Heart right ventricle (tissue), 16 donors: ENCODE measurements around the gene TGM1. TPM values are rescaled to one million over a fixed set of nuclear protein-coding genes. Genes with fewer than 3 reads are reported as not detected.

ENCODE experiments used
- ATAC-seq, 8 donors: fragments of 200-7000 bp; cut with Tn5 transposase; one replicate each; pipeline ENCODE4 v1.9.1; 2020; ENCODE audit warnings: mild to moderate bottlenecking in 8 of 8, moderate library complexity in 8 of 8, moderate number of reproducible peaks in 1 of 8
- DNase-seq, 2 donors: peaks; one replicate each; pipeline ENCODE4 v3.0.0-alpha.2; 2020
- H3K27ac ChIP-seq, 10 donors: fragments of 200-600 bp; sonication (generic) in 2 of 10; one replicate each; pipeline versions ENCODE4 v1.5.0 to v1.8.0; 2020 to 2022; ENCODE audit warnings: mild to moderate bottlenecking in 3 of 10
- H3K27me3 ChIP-seq, 7 donors: fragments of 200-600 bp; one replicate each; pipeline ENCODE4 v1.8.0; 2021 to 2022; ENCODE audit warnings: mild to moderate bottlenecking in 2 of 7
- H3K36me3 ChIP-seq, 9 donors: fragments of 200-600 bp; sonication (generic) in 1 of 9; one replicate each; pipeline versions ENCODE4 v1.5.0 to v1.8.0; 2020 to 2022; ENCODE audit warnings: mild to moderate bottlenecking in 2 of 9
- H3K4me1 ChIP-seq, 9 donors: fragments of 200-600 bp; sonication (generic) in 1 of 9; one replicate each; pipeline versions ENCODE4 v1.5.0 to v1.8.0; 2020 to 2022; ENCODE audit warnings: mild to moderate bottlenecking in 4 of 9
- H3K4me3 ChIP-seq, 10 donors: fragments of 200-600 bp; sonication (generic) in 2 of 10; one replicate each; pipeline versions ENCODE4 v1.5.0 to v1.8.0; 2020 to 2022; ENCODE audit warnings: mild to moderate bottlenecking in 7 of 10, moderate library complexity in 2 of 10
- H3K9me3 ChIP-seq, 11 donors: fragments of 200-600 bp in 10 of 11; sonication (generic) in 2 of 11; one replicate each; pipeline versions ENCODE4 v1.5.0 to v1.8.0; 2013 to 2022; ENCODE audit warnings: mild to moderate bottlenecking in 2 of 11, control low read depth in 1 of 11, moderate library complexity in 1 of 11
- CTCF ChIP-seq, 9 donors: fragments of 200-600 bp; sonication (generic) in 2 of 9; IDR thresholded peaks; one replicate each; pipeline versions ENCODE4 v1.5.0 to v1.8.0; 2021 to 2022; ENCODE audit warnings: antibody characterized with exemption in 9 of 9, mild to moderate bottlenecking in 5 of 9, moderate library complexity in 1 of 9
- WGBS, 2 donors: extraction: QIAGEN DNeasy Blood & Tissue Kit; methylation state at CpG; one replicate each; pipeline ENCODE4 v1.1.7; 2013; ENCODE audit warnings: inconsistent platforms in 1 of 2; 5-methylcytosine and 5-hydroxymethylcytosine counted together
- intact Hi-C, 10 donors: fragments of 100-400 bp; cut with DNase I; formaldehyde crosslinking; loops; one replicate each; pipeline versions ENCODE4 v1.11.1 to v1.14.2; 2022
- polyA plus RNA-seq, 2 donors: library from polyadenylated mRNA; stranded (reverse); fragments of 200-250 nt; gene quantifications; one replicate each; pipeline ENCODE4 v1.2.3, GENCODE V29; 2013
- total RNA-seq, 10 donors: library from RNA; stranded (reverse); fragmentation: NEBNext Ultra II Directional in 3 of 10; extraction: Animal tissue kit (Norgen Biotek cat#: 25700) in 3 of 10; gene quantifications; one replicate each; pipeline versions ENCODE4 v1.2.1 to v1.2.4, GENCODE V29; 2021 to 2023
- donor health status: Arrhythmogenic right ventricular cardiomyopathy.
- donor health status: ischemic (EF 13 %, LVEDD 7.1; RV severe dilation, severe dysfunction).
- donor health status: healthy with polysubstance abuse.
- donor health status: DM: no; HTN: yes; CAD: no.
- donor health status: DM: no; HTN: no; CAD: no.
- donor health status: ischemic (EF 25% LVEDD 6.9; RV normal size, moderate dysfunction).
- donor health status: ischemic (EF 25% LVEDD 5.7; RV mildly dilated, moderate dysfunction).
- donor health status: healthy.
- donor health status: DM: yes; HTN: yes; CAD: no.
- donor health status: Ischemic cardiomyopathy.
- donor health status: ischemic (EF 35%, LVEDD 5.7; RV mildly dilated, moderate dysfunction).
- donor health status: nonischemic (EF 11% LVEDD 7.7; RV severe dilation, severe dysfunction).
- donor health status: DM: yes; HTN: yes; CAD: no.
- donor health status: PGD.
- donor health status: ischemic (EF 29% LVEDD 5.4; RV normal size, mild dysfunction).
- donor health status: nonischemic (EF 23%, LVEDD 6.1; RV moderate dilation, normal function).

Gene TGM1
- total and polyA plus RNA-seq, 12 donors = 0.17 to 2.2 (median 0.65) TPM

GRCh38 chr14:24255438-24255837, 7.5 kb downstream of the TGM1 start:
- 88 to 89% methylated on average over 8 of the region's 8 CpGs for WGBS, 2 donors
- no peaks in the 10 kb centered on the region for H3K27me3 ChIP-seq
- TF ChIP-seq CTCF (IDR thresholded peaks at IDR 0.05) = no peak
- no peak overlapping the region for H3K4me3 ChIP-seq
- H3K27ac ChIP-seq = no peak overlapping the region
- peaks cover 0 to 9% (median 0%) of the 10 kb centered on the region in 9 donors for H3K4me1 ChIP-seq
- no peaks in the 10 kb centered on the region for H3K9me3 ChIP-seq
- ATAC-seq = no peak
- DNase-seq = no peak
- intact Hi-C loops = no loop called here
- H3K36me3 ChIP-seq = peaks cover 0 to 18% (median 0%) of the 10 kb centered on the region in 9 donors

GRCh38 chr14:24254630-24255392, 8.2 kb downstream of the TGM1 start:
- no peak overlapping the region for H3K27ac ChIP-seq
- WGBS, 2 donors = 92 to 94% methylated on average over 19 of the region's 19 CpGs
- H3K4me3 ChIP-seq = no peak overlapping the region
- intact Hi-C loops = no loop called here
- DNase-seq (no peak), ATAC-seq (no peak)
- TF ChIP-seq CTCF (IDR thresholded peaks at IDR 0.05) = no peak
- no peaks in the 10 kb centered on the region for H3K27me3 ChIP-seq
- H3K36me3 ChIP-seq = peaks cover 0 to 18% (median 0%) of the 10 kb centered on the region in 9 donors
- peaks cover 0 to 9% (median 0%) of the 10 kb centered on the region in 9 donors for H3K4me1 ChIP-seq
- no peaks in the 10 kb centered on the region for H3K9me3 ChIP-seq

GRCh38 chr14:24253936-24254335, 9.0 kb downstream of the TGM1 start:
- no peak overlapping the region for H3K27ac ChIP-seq
- no peaks in the 10 kb centered on the region for H3K9me3 ChIP-seq
- intact Hi-C loops = no loop called here
- TF ChIP-seq CTCF (IDR thresholded peaks at IDR 0.05) = no peak
- no peaks in the 10 kb centered on the region for H3K27me3 ChIP-seq
- peaks cover 0 to 9% (median 0%) of the 10 kb centered on the region in 9 donors for H3K4me1 ChIP-seq
- 83 to 90% methylated on average over 7 of the region's 7 CpGs for WGBS, 2 donors
- H3K4me3 ChIP-seq = no peak overlapping the region
- ATAC-seq = no peak
- no peak for DNase-seq
- peaks cover 0 to 18% (median 0%) of the 10 kb centered on the region in 9 donors for H3K36me3 ChIP-seq

- Histone ChIP-seq H3K9me3 (no peaks in the 10 kb centered on the region), H3K36me3 (peaks cover 0 to 18% (median 0%) of the 10 kb centered on the region in 9 donors), H3K27ac (no peak overlapping the region), H3K4me1 (peaks cover 0 to 9% (median 0%) of the 10 kb centered on the region in 9 donors), H3K27me3 (no peaks in the 10 kb centered on the region), H3K4me3 (no peak overlapping the region)
- ATAC-seq = no peak
- 81 to 83% methylated on average over 11 of the region's 11 CpGs for WGBS, 2 donors
- intact Hi-C loops = no loop called here
- TF ChIP-seq CTCF (IDR thresholded peaks at IDR 0.05) = no peak
- DNase-seq = no peak
Observed at GRCh38 chr14:24252289-24253124, 10.5 kb downstream of the TGM1 start.
